Measurements from ENCODE around the gene CBLC.
"Not testable (repeated sequence)": the region's sequence is repeated elsewhere in the genome, so short reads cannot be mapped to it uniquely, and the experiment has no call there.

CBLC gene

GRCh38 chr19:44822177-44822576 is 44.5 kb downstream of the CBLC start:
- no peak for DNase-seq

- DNase-seq: no peak
These were observed 45.1 kb downstream of the CBLC start for GRCh38 chr19:44822670-44823372.

GRCh38 chr19:44823373-44823698 is 45.6 kb downstream of the CBLC start:
- DNase-seq: no peak

GRCh38 chr19:44824761-44825160 is 47.1 kb downstream of the CBLC start:
- no peak for DNase-seq

- not testable (repeated sequence) for DNase-seq
These were observed 55.2 kb downstream of the CBLC start for GRCh38 chr19:44832875-44833274.

- not testable (repeated sequence) for DNase-seq
These were observed 56.7 kb downstream of the CBLC start for GRCh38 chr19:44834399-44834798.

- DNase-seq: no peak
These were observed 61.6 kb downstream of the CBLC start for GRCh38 chr19:44839276-44839675.

GRCh38 chr19:44840811-44841210 is 63.1 kb downstream of the CBLC start:
- no peak for DNase-seq

- DNase-seq: no peak
These were observed 63.5 kb downstream of the CBLC start for GRCh38 chr19:44841231-44841630.

- no peak for DNase-seq
These were observed 67.6 kb downstream of the CBLC start for GRCh38 chr19:44845286-44845611.

- DNase-seq: peak; percentile 85
These were observed 68.1 kb downstream of the CBLC start, which contains the start of gene NECTIN2 for GRCh38 chr19:44845612-44846454. TSS of gene NECTIN2 (plus strand) at chr19:44846297. CDS start at chr19:44846526, 229 bp downstream.

- DNase-seq: no peak
These were observed 68.9 kb downstream of the CBLC start for GRCh38 chr19:44846455-44847143.

GRCh38 chr19:44847144-44848035 is 69.7 kb downstream of the CBLC start:
- DNase-seq: no peak

- DNase-seq: no peak
These were observed 70.5 kb downstream of the CBLC start for GRCh38 chr19:44848036-44848811.

- no peak for DNase-seq
These were observed 71.2 kb downstream of the CBLC start for GRCh38 chr19:44848812-44849447.

All from CD4-positive, alpha-beta T cell treated with Interleukin-15 for 1 hour (primary cell).